Ascending aorta (tissue), 2 donors: ENCODE results near the gene IFNK. TPM values are rescaled to one million over a fixed set of nuclear protein-coding genes. Genes with fewer than 3 reads are reported as not detected.

Experiments
- DNase-seq, 2 donors: peaks; one replicate each; pipeline ENCODE4 v3.0.0-alpha.2; 2019; ENCODE audit warnings: low spot score in 2 of 2
- H3K27ac ChIP-seq, 2 donors: fragments of 200-600 bp; sonication (generic); one replicate each; pipeline ENCODE4 v1.5.1; 2016 to 2017; ENCODE audit warnings: mild to moderate bottlenecking in 1 of 2
- H3K27me3 ChIP-seq: fragments of 200-600 bp; sonication (generic); one replicate; pipeline ENCODE4 v1.5.1; 2017
- H3K36me3 ChIP-seq, 2 donors: fragments of 200-600 bp; sonication (generic); one replicate each; pipeline ENCODE4 v1.5.1; 2016
- H3K4me1 ChIP-seq, 2 donors: fragments of 200-600 bp; sonication (generic); one replicate each; pipeline ENCODE4 v1.5.1; 2016 to 2017; ENCODE audit warnings: mild to moderate bottlenecking in 1 of 2
- H3K4me3 ChIP-seq, 2 donors: fragments of 200-600 bp; sonication (generic); one replicate each; pipeline ENCODE4 v1.5.1; 2016 to 2017; ENCODE audit warnings: mild to moderate bottlenecking in 1 of 2
- H3K9me3 ChIP-seq, 2 donors: fragments of 200-600 bp; sonication (generic); one replicate each; pipeline ENCODE4 v1.5.1; 2016
- intact Hi-C: fragments of 100-400 bp; cut with DNase I; formaldehyde crosslinking; loops from one replicate; pipeline ENCODE4 v1.15.1; 2023
- total RNA-seq: library from RNA; depleted of rRNA; stranded (reverse); fragments of >200 nt; gene quantifications from one replicate; pipeline ENCODE4 v1.1.0, GENCODE V29; 2016
- TF ChIP-seq, protein P1 (sequence below), 3 experiments: fragments of 200-600 bp in 2 of 3; fragments of 450-650 bp in 1 of 3; sonication (generic) in 2 of 3; IDR thresholded peaks; one replicate each; pipeline ENCODE4 v1.5.1; 2016 to 2019; ENCODE audit warnings: antibody characterized with exemption in 3 of 3, mild to moderate bottlenecking in 1 of 3, moderate library complexity in 1 of 3

IFNK gene
- total RNA-seq, 1 donor from 2014 or later, result not detected

DNA sequence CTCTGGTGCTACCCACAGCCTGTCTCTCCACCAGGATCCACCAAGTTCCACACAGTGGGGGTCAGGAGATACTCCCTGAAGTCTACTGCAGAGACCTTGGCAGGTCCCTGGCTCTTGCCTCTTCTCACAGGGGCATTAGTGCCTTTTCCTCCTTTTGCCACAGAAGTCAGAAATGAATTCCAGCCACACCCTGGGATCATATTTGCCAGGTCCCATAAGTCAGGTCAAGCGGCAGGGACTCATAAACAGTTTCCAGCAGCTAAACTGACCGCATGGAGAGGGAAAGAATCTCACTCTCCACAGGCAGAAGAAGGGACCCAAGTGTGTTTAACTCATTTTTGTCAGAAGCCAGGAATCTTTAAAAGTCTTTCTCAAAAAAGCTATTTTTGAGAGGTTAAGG, 13.3 kb upstream of the IFNK start:
- TF ChIP-seq, protein P1, sequence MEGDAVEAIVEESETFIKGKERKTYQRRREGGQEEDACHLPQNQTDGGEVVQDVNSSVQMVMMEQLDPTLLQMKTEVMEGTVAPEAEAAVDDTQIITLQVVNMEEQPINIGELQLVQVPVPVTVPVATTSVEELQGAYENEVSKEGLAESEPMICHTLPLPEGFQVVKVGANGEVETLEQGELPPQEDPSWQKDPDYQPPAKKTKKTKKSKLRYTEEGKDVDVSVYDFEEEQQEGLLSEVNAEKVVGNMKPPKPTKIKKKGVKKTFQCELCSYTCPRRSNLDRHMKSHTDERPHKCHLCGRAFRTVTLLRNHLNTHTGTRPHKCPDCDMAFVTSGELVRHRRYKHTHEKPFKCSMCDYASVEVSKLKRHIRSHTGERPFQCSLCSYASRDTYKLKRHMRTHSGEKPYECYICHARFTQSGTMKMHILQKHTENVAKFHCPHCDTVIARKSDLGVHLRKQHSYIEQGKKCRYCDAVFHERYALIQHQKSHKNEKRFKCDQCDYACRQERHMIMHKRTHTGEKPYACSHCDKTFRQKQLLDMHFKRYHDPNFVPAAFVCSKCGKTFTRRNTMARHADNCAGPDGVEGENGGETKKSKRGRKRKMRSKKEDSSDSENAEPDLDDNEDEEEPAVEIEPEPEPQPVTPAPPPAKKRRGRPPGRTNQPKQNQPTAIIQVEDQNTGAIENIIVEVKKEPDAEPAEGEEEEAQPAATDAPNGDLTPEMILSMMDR (IDR thresholded peaks at IDR 0.05), result no peak

DNA sequence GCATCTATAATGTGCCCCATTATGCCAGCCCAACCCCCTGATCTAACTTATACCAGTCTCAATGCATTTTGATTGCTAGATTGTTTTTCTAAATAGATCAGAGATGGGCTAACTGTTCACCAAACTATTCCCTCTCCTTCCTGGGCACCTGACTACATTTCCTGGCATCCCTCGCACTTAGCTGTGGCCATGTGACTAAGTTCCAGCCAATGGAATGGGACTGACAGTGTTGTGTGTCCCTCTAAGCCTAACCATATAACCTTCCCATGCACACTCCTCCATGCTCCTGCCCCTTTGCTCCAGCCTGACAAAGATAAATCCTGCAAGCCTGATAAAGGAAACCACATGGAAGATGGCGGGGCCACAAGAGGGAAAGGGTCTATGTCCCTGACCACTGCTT, 12.3 kb upstream of the IFNK start:
- Histone ChIP-seq H3K27ac (no peak overlapping the region), H3K4me1 (peaks cover 0 to 4% of the 10 kb centered on the region in 2 donors), H3K9me3 (no peaks in the 10 kb centered on the region), H3K4me3 (no peak overlapping the region), H3K36me3 (peaks cover 0 to 3% of the 10 kb centered on the region in 2 donors), H3K27me3 (no peaks in the 10 kb centered on the region)
- intact Hi-C loops, result no loop called here
- no peak for DNase-seq
- TF ChIP-seq, protein P1 (IDR thresholded peaks at IDR 0.05), result no peak

More for the DNA sequence above, 13.3 kb upstream of the IFNK start:
- H3K9me3 ChIP-seq, result no peaks in the 10 kb centered on the region
- no peaks in the 10 kb centered on the region for H3K27me3 ChIP-seq
- H3K36me3 ChIP-seq, result peaks cover 0 to 3% of the 10 kb centered on the region in 2 donors
- H3K4me1 ChIP-seq, result peaks cover 0 to 4% of the 10 kb centered on the region in 2 donors
- H3K27ac ChIP-seq, result no peak overlapping the region
- intact Hi-C loops, result no loop called here
- no peak overlapping the region for H3K4me3 ChIP-seq
- DNase-seq, result no peak

DNA sequence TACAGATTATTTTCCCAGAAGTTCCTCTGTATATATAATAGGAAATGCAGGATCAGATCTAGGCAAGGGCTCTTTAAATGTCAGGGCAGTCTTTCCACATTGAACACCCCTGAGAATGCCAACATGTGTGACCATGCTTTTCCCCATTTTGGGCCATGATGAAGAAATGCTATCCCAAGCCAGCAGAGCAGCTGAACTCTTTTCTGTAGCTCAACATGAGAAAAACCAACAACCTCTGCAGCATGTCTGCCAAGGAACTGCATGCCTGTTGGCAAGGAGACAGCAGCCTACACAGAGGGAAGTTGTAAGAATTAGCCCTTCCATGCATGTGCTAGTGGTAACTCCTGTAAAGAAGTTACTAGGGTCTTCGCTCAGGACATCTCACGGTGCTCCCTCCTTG, 9.5 kb upstream of the IFNK start:
- no peak for DNase-seq
- H3K4me1 ChIP-seq, result peaks cover 0 to 4% of the 10 kb centered on the region in 2 donors
- intact Hi-C loops, result no loop called here
- no peaks in the 10 kb centered on the region for H3K9me3 ChIP-seq
- no peaks in the 10 kb centered on the region for H3K36me3 ChIP-seq
- H3K4me3 ChIP-seq, result no peak overlapping the region
- H3K27ac ChIP-seq, result no peak overlapping the region
- TF ChIP-seq, protein P1 (IDR thresholded peaks at IDR 0.05), result no peak
- no peaks in the 10 kb centered on the region for H3K27me3 ChIP-seq

DNA sequence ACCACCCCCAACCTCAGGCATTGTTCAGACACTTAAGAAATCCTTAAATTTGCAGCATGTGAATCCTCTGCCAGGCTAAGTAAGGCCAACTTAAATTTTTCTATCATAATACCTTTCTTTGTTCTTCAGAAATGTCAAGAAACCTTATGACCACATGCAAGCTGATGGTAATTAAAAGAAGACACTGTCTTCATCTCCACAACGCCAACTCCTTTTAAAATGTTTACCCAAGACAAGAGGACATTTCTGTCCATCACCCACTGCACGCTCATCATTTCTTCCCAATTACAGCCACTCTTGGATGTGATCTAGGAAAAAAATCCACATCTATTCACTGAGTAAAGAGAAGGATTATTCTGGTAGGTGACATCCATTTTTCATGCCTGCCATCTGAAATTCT, 6.1 kb upstream of the IFNK start:
- Histone ChIP-seq H3K27me3 (no peaks in the 10 kb centered on the region), H3K27ac (no peak overlapping the region), H3K9me3 (no peaks in the 10 kb centered on the region), H3K4me3 (no peak overlapping the region), H3K4me1 (peaks cover 0 to 4% of the 10 kb centered on the region in 2 donors), H3K36me3 (no peaks in the 10 kb centered on the region)
- no peak for DNase-seq
- TF ChIP-seq, protein P1 (IDR thresholded peaks at IDR 0.05), result no peak
- intact Hi-C loops, result no loop called here

DNA sequence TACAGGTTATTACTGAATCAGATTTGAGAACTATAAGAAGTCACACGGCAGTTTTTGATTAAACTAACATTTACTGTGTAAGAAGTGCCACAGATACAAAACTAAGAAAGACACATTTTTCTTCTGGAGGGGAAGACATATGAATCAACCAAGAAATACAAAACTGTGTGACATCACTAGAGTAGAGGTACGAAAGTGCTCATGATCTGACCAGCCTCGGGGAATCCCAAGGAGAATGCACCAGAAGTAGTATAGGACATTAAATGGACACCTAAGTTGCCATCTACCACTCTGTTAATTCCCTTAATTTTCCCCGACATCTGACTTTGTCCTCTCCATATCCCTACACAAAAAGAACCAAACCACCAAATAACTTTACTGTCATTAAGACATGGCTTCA, 5.3 kb upstream of the IFNK start:
- Histone ChIP-seq H3K27me3 (no peaks in the 10 kb centered on the region), H3K9me3 (no peaks in the 10 kb centered on the region), H3K4me1 (peaks cover 0 to 4% of the 10 kb centered on the region in 2 donors), H3K27ac (no peak overlapping the region), H3K4me3 (no peak overlapping the region), H3K36me3 (no peaks in the 10 kb centered on the region)
- DNase-seq, result no peak
- TF ChIP-seq, protein P1 (IDR thresholded peaks at IDR 0.05), result no peak
- intact Hi-C loops, result no loop called here
